Smooth muscle cell of trachea (primary cell): ENCODE measurements around the gene PRPH2. TPM values are rescaled to one million over a fixed set of nuclear protein-coding genes. Genes with fewer than 3 reads are reported as not detected.

ENCODE experiments used
- total RNA-seq: library from RNA; depleted of rRNA; stranded (reverse); fragments of >200 nt; gene quantifications from 2 replicates; pipeline ENCODE4 v1.2.1, GENCODE V29; 2014

Gene PRPH2, protein sequence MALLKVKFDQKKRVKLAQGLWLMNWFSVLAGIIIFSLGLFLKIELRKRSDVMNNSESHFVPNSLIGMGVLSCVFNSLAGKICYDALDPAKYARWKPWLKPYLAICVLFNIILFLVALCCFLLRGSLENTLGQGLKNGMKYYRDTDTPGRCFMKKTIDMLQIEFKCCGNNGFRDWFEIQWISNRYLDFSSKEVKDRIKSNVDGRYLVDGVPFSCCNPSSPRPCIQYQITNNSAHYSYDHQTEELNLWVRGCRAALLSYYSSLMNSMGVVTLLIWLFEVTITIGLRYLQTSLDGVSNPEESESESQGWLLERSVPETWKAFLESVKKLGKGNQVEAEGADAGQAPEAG
- 4.2 and 6.5 TPM in 2 replicates for total RNA-seq

DNA sequence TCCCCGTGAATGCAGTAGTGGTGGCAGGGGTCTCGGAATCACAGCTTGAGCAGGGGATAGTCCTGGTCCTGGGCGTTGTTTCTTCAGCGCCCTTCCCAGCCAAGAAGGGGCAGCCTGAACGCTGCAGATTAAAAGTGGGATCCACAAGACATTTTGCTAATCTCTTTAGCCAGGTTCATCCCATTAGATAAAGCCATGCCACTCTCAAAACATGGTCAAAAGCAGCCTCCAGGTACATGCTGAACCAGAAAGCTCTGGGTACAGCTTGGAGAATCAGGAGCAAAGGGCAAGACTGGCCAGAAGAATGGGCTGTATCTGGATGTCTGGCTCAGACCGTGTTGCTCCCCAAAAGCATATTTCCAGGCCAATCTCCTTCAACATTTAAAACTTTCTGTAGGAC, at the start of gene PRPH2:
Gene PRPH2 (minus strand): TSS at position 101 of the 400 bp plus-strand sequence. CDS start 263 bp downstream, outside the sequence.

DNA sequence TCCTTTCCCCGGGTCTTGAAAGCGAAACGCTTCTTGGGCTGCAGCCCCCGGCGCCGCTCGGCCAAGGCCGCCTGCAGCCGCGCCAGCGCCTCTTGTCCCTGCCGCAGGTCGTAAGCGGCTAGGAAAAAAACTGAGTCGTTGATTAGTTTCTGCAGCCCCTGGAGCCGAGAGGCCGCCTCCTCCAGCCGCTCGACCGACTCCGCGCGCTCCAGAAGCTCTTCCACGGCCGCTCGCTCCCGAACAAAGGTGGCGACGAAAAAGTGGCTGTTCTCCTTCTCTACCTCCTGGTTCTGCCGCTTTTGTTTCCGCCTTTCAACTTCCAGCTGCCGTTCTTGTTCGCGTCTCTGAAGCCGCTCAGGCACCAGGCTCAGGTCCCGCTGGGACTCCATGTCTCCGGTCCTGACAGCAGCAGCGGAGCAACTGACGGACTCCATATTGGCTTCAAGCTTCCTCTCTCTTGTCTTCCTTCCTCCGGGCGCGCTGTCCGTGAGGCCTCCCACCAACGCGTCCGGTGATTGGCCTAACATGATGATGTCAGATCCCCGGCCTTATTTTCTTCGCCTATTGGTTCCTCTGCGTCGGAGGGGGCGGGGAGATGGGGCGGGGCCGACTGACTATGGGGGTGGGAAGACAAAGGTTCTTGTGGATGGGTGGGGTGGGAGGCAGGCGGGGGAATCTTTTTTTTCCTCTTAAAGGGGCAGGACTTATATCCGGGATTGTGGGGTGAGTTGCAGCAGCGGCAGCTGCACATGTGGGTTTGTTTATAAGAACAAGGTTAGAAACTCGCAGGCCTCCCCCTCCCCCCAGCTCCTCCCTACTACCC, 23.5 kb upstream of the PRPH2 start, which contains the start of gene TBCC:
Gene TBCC (minus strand): TSS at position 464 of the 823 bp plus-strand sequence. CDS start 30 bp downstream, at position 434.

Other genes with a start within 250 kb of the PRPH2 start
- 33.2 and 35.1 TPM in 2 replicates for gene UBR2, start 158.6 kb downstream of the PRPH2 start, total RNA-seq
- 46.6 and 52.5 TPM in 2 replicates for gene TBCC, start 23.5 kb upstream of the PRPH2 start, total RNA-seq
- 6.3 and 6.8 TPM in 2 replicates for gene BICRAL, start 59.5 kb upstream of the PRPH2 start, total RNA-seq
- gene RPL7L1, start 157.0 kb upstream of the PRPH2 start, total RNA-seq, result 122 and 143 TPM in 2 replicates
- gene PTCRA, start 193.5 kb upstream of the PRPH2 start, total RNA-seq, result not detected in 2 replicates
- 24.6 and 44.2 TPM in 2 replicates for gene CNPY3, start 206.9 kb upstream of the PRPH2 start, total RNA-seq
- 0.15 and 0.17 TPM in 2 replicates for gene GNMT, start 238.2 kb upstream of the PRPH2 start, total RNA-seq